Vagina (tissue), 2 donors: ENCODE results near the gene TMEM61. TPM values are rescaled to one million over a fixed set of nuclear protein-coding genes. Genes with fewer than 3 reads are reported as not detected.
"Not testable (repeated sequence)": the region's sequence is repeated elsewhere in the genome, so short reads cannot be mapped to it uniquely, and the experiment has no call there.

Experiments used
- DNase-seq, 2 donors: peaks; one replicate each; pipeline ENCODE4 v3.0.0-alpha.2; 2017; ENCODE audit errors: extremely low spot score in 2 of 2
- H3K27ac ChIP-seq: fragments of 200-600 bp; sonication (generic); one replicate; pipeline ENCODE4 v1.5.1; 2019
- H3K27me3 ChIP-seq: fragments of 200-600 bp; sonication (generic); one replicate; pipeline ENCODE4 v1.5.1; 2019
- H3K36me3 ChIP-seq, 2 donors: fragments of 200-600 bp; sonication (generic); one replicate each; pipeline ENCODE4 v1.5.1; 2017 to 2019
- H3K4me1 ChIP-seq: fragments of 200-600 bp; sonication (generic); one replicate; pipeline ENCODE4 v1.5.1; 2019
- H3K4me3 ChIP-seq, 2 donors: fragments of 200-600 bp; sonication (generic); 1 replicate in 1 of 2; 2 replicates in 1 of 2; pipeline ENCODE4 v1.5.1; 2016 to 2019
- H3K9me3 ChIP-seq: fragments of 200-600 bp; sonication (generic); one replicate; pipeline ENCODE4 v1.5.1; 2019
- CTCF ChIP-seq, 3 experiments: fragments of 450-650 bp in 2 of 3; fragments of 200-600 bp in 1 of 3; sonication (generic) in 1 of 3; IDR thresholded peaks; one replicate each; pipeline ENCODE4 v1.5.1; 2017 to 2019; ENCODE audit warnings: antibody characterized with exemption in 3 of 3, mild to moderate bottlenecking in 2 of 3, moderate library complexity in 2 of 3
- POLR2A ChIP-seq, 2 donors: fragments of 450-650 bp; IDR thresholded peaks; one replicate each; pipeline ENCODE4 v1.6.1; 2017; ENCODE audit warnings: antibody characterized with exemption in 2 of 2, mild to moderate bottlenecking in 2 of 2, moderate library complexity in 2 of 2
- POLR2AphosphoS5 ChIP-seq, 2 donors: sonication (generic); formaldehyde crosslinking; IDR thresholded peaks; one replicate each; pipeline ENCODE4 v1.9.0; 2017; ENCODE audit warnings: antibody characterized with exemption in 2 of 2, mild to moderate bottlenecking in 2 of 2, low read depth in 1 of 2; ENCODE audit not compliant: insufficient read depth in 1 of 2
- intact Hi-C: fragments of 100-400 bp; cut with DNase I; formaldehyde crosslinking; loops from one replicate; pipeline ENCODE4 v1.15.1; 2023
- total RNA-seq: library from RNA; depleted of rRNA; stranded (reverse); fragments of >200 nt; gene quantifications from one replicate; pipeline ENCODE4 v1.2.3, GENCODE V29; 2016

The TMEM61 gene
- 3.4 TPM for total RNA-seq

DNA sequence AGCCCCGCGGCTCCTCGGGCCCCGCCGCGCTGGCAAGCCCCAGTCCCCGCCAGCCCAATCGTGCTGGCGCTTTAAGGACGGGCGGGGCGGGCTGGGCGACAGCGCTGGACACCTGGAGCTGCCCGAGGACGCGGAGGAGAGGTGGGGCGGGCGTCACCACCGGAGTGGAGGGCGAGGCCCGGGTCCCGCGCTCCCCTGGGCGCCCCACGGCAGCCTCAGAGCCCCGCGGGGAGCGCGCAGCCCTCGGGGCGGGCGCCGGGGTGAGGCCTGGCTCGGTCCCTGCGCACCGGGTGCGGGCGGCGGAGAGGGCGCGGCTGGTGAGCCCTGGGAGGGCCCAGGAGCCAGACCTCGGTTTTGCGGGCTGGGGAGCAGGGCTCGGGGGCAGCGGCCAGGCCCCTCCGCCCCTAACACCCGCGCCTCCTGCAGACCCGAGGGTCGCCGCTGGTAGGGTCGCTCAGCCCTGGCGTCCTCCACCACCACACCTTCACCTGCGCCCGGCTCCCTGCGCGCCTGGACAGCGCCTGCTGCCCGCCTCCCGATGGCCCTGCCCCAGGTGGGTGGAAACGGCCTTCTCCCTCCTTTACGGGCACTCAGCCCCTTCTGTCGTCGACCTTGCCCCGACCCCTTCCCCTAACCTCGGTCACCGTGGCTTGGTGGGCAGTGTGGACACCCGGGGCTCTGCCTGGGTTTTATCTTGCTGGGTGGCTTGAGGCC, at the start of gene TMEM61:
TMEM61 (plus strand) TSS at position 101 of the 714 bp plus-strand sequence; CDS start at position 539, 438 bp downstream.
- Histone ChIP-seq H3K27ac (no peak within 1 kb of the TSS), H3K27me3 (no peaks in the 10 kb centered on the region)
- no peak for DNase-seq

DNA sequence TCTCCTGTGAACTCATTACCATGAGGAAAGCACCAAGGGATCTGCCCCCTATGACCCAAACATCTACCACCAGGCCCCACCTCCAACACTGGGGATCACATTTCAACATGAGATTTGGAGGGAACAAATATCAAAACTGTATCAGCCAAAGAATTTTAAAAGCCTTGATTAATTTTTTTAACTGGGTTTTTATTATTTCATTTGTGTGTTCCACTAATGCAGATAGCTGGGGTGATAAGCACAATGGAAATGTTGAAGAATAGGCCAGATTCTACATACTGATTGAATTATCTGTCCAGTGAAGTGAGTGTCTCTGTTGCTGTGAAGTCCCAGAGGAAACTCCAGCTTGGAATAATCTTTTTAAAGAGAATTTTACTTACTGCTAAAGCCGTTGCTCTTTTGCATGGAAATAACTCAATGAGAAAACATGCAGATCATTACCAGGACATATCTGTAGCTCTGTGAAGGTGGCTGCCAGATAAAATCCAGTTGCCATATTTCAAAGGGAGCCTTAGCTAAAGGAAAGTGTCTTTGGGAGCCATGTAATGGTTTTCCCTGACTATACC, 49.1 kb upstream of the TMEM61 start:
- intact Hi-C loops: no loop called here
- peaks cover 20% of the 10 kb centered on the region for H3K4me1 ChIP-seq
- TF ChIP-seq POLR2A (IDR thresholded peaks at IDR 0.05): no peak

More for the DNA sequence above, at the start of gene TMEM61:
- Histone ChIP-seq H3K9me3 (no peaks in the 10 kb centered on the region), H3K4me3 (peak within 1 kb of the TSS; percentile 35 to 42), H3K4me1 (no peaks in the 10 kb centered on the region), H3K36me3 (no peaks in the 10 kb centered on the region)
- intact Hi-C loops: no loop called here
- TF ChIP-seq CTCF (IDR thresholded peaks at IDR 0.05) (no peak), POLR2AphosphoS5 (IDR thresholded peaks at IDR 0.05; ENCODE audit: insufficient read depth in 1 of 2, low read depth in 1 of 2) (no peak), POLR2A (IDR thresholded peaks at IDR 0.05) (no peak)

DNA sequence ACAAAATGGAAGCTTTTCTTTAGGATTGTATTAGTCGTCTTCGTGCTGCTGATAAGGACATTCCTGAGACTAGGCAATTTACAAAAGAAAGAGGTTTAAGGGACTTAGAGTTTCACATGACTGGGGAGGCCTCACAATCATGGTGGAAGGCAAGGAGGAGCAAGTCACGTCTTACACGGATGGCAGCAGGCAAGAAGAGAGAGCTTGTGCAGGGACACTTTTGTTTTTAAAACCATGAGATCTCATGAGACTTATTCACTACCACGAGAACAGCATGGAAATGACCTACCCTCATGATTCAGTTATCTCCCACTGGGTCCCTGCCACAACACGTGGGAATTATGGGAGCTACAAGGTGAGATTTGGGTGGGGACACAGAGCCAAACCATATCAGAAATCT, 46.3 kb upstream of the TMEM61 start:
- intact Hi-C loops, H3K9me3 ChIP-seq, H3K27ac ChIP-seq, H3K4me3 ChIP-seq, H3K27me3 ChIP-seq, DNase-seq, H3K36me3 ChIP-seq, H3K4me1 ChIP-seq: not testable (repeated sequence)

More for the DNA sequence above, 49.1 kb upstream of the TMEM61 start:
- H3K27ac ChIP-seq: no peak overlapping the region
- H3K9me3 ChIP-seq: no peaks in the 10 kb centered on the region
- no peak for DNase-seq
- H3K4me3 ChIP-seq: no peak overlapping the region
- H3K36me3 ChIP-seq: no peaks in the 10 kb centered on the region
- no peaks in the 10 kb centered on the region for H3K27me3 ChIP-seq

DNA sequence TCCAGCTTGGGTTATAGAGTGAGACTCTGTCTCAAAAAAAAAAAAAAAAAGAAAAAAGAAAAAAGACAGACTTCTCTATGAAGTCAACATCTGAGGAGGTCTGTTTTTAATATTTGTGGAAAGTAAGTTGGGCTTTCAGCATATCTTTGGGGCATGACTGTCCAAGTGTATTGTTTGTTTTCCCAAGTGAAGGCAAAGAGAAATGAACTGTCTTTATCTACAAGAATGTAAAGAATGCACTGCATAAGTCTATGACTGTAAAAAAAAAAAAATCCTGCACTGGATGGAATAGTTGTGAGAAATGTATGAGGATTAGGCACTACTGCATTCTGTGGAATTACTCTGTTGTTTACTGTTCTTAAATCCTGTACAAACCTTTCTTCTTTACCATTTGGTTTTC, 45.6 kb upstream of the TMEM61 start:
- no peak overlapping the region for H3K4me3 ChIP-seq
- H3K27ac ChIP-seq: no peak overlapping the region
- TF ChIP-seq POLR2AphosphoS5 (IDR thresholded peaks at IDR 0.05; ENCODE audit: insufficient read depth in 1 of 2, low read depth in 1 of 2) (no peak), CTCF (IDR thresholded peaks at IDR 0.05) (no peak), POLR2A (IDR thresholded peaks at IDR 0.05) (no peak)

DNA sequence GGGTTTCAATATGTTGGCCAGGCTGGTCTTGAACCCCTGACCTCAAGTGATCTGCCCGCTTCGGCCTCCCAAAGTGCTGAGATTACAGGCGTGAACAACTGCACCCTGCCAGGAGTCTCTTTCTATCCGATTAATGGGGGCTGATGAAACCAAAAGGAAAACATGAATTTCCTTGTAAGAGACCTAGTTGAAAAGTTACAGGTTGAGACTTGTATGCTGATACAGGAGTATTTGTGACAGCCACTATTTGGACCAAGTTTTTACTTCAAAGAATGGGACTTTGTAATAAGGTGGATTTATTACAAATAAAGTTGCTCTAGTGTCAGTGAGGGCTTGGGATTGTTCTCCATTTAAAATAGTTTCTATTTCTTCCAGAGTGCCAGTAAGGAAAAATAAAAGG, 43.6 kb upstream of the TMEM61 start:
- H3K27me3 ChIP-seq: no peaks in the 10 kb centered on the region
- DNase-seq: no peak
- no peak overlapping the region for H3K4me3 ChIP-seq
- no peaks in the 10 kb centered on the region for H3K4me1 ChIP-seq
- TF ChIP-seq CTCF (IDR thresholded peaks at IDR 0.05) (no peak), POLR2A (IDR thresholded peaks at IDR 0.05) (no peak), POLR2AphosphoS5 (IDR thresholded peaks at IDR 0.05; ENCODE audit: insufficient read depth in 1 of 2, low read depth in 1 of 2) (no peak)
- intact Hi-C loops: no loop called here
- no peak overlapping the region for H3K27ac ChIP-seq
- no peaks in the 10 kb centered on the region for H3K36me3 ChIP-seq
- H3K9me3 ChIP-seq: no peaks in the 10 kb centered on the region

More for the DNA sequence above, 45.6 kb upstream of the TMEM61 start:
- no peaks in the 10 kb centered on the region for H3K9me3 ChIP-seq
- DNase-seq: no peak
- no peaks in the 10 kb centered on the region for H3K36me3 ChIP-seq
- intact Hi-C loops: no loop called here
- no peaks in the 10 kb centered on the region for H3K27me3 ChIP-seq
- no peaks in the 10 kb centered on the region for H3K4me1 ChIP-seq

DNA sequence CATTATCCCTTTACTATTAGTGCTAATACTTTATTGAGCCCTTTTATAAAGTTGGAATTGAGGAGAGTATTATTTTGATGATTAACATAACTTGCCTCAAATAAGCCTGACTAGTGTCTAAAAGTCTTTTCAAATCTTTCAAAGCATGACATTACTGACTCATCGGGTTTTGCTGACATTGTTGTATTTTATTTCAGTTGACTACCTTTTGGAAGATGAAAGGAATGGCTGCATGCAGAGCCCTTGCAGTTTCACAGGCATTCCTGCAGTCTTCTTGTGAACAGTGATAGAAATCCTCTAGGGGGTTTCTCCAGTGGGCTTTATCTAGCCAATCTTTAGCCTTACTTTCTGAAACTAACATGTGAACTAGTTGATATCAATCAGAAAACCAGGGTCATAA, 43.0 kb upstream of the TMEM61 start:
- DNase-seq: no peak
- Histone ChIP-seq H3K27ac (no peak overlapping the region), H3K4me3 (no peak overlapping the region), H3K36me3 (no peaks in the 10 kb centered on the region), H3K27me3 (no peaks in the 10 kb centered on the region), H3K9me3 (no peaks in the 10 kb centered on the region), H3K4me1 (no peaks in the 10 kb centered on the region)
- TF ChIP-seq POLR2AphosphoS5 (IDR thresholded peaks at IDR 0.05; ENCODE audit: insufficient read depth in 1 of 2, low read depth in 1 of 2): no peak
- no peak for TF ChIP-seq POLR2A (IDR thresholded peaks at IDR 0.05)
- no peak for TF ChIP-seq CTCF (IDR thresholded peaks at IDR 0.05)
- intact Hi-C loops: no loop called here

- intact Hi-C loops, H3K36me3 ChIP-seq, H3K4me1 ChIP-seq, H3K9me3 ChIP-seq, H3K4me3 ChIP-seq, DNase-seq, H3K27ac ChIP-seq, H3K27me3 ChIP-seq: not testable (repeated sequence)
Measured at GRCh38 chr1:54938955-54939354, 41.5 kb upstream of the TMEM61 start.
